ENCODE measurements around the gene ZNF543.

The ZNF543 gene

DNA sequence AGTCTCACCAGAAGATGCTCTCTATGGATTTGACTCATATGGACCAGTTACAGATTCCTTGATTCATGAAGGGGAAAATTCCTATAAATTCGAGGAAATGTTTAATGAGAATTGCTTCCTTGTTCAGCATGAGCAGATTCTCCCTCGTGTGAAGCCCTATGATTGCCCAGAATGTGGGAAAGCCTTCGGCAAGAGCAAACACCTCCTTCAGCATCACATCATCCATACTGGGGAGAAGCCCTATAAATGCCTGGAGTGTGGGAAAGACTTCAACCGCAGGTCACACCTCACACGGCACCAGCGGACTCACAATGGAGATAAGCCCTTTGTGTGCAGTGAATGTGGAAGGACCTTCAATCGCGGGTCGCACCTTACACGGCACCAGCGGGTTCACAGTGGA is 29.3 kb upstream of the ZNF543 start:
- Histone ChIP-seq H3K4me3 (ENCODE audit: low read depth in 1 of 2, low read length in 2 of 2) (no peak overlapping the region), H4K20me1 (ENCODE audit: insufficient read depth, low read length) (peaks cover 46% of the 10 kb centered on the region; the same call in 1 of the 2 replicates), H3K79me2 (ENCODE audit: insufficient read depth, low read length) (peaks cover 97% of the 10 kb centered on the region), H3K36me3 (ENCODE audit: insufficient read depth, low read length) (peaks cover 92% of the 10 kb centered on the region), H3K9ac (ENCODE audit: low read depth, low read length) (no peak overlapping the region), H3K27me3 (ENCODE audit: insufficient read depth, low read length, poor library complexity) (no peaks in the 10 kb centered on the region), H3K4me1 (ENCODE audit: insufficient read depth, low read length) (no peaks in the 10 kb centered on the region), H3K27ac (ENCODE audit: low read length) (no peak overlapping the region), H3K9me3 (ENCODE audit: insufficient read depth, low read length, severe bottlenecking) (no peaks in the 10 kb centered on the region), H2AFZ (ENCODE audit: low read depth, low read length) (no peak overlapping the region), H3K4me2 (ENCODE audit: insufficient read depth, low read length) (no peak overlapping the region)
- ATAC-seq (ENCODE audit: insufficient read depth, low read depth) (no peak), DNase-seq (no peak)
- TF ChIP-seq EZH2 (IDR thresholded peaks at IDR 0.05; ENCODE audit: borderline replicate concordance, low read depth, low read length, severe bottlenecking), result no peak
- TF ChIP-seq CTCF (IDR thresholded peaks at IDR 0.05; ENCODE audit: borderline replicate concordance, extremely low read depth, low read length, poor library complexity, severe bottlenecking), result no peak

- Histone ChIP-seq H3K4me3 (ENCODE audit: low read depth in 1 of 2, low read length in 2 of 2) (no peak overlapping the region), H3K4me2 (ENCODE audit: insufficient read depth, low read length) (no peak overlapping the region), H4K20me1 (ENCODE audit: insufficient read depth, low read length) (peaks cover 40% of the 10 kb centered on the region; the same call in 1 of the 2 replicates), H2AFZ (ENCODE audit: low read depth, low read length) (no peak overlapping the region), H3K9me3 (ENCODE audit: insufficient read depth, low read length, severe bottlenecking) (no peaks in the 10 kb centered on the region), H3K4me1 (ENCODE audit: insufficient read depth, low read length) (no peaks in the 10 kb centered on the region), H3K27ac (ENCODE audit: low read length) (no peak overlapping the region), H3K36me3 (ENCODE audit: insufficient read depth, low read length) (peaks cover 84% of the 10 kb centered on the region), H3K27me3 (ENCODE audit: insufficient read depth, low read length, poor library complexity) (no peaks in the 10 kb centered on the region), H3K9ac (ENCODE audit: low read depth, low read length) (no peak overlapping the region), H3K79me2 (ENCODE audit: insufficient read depth, low read length) (peaks cover 95% of the 10 kb centered on the region)
- TF ChIP-seq EZH2 (IDR thresholded peaks at IDR 0.05; ENCODE audit: borderline replicate concordance, low read depth, low read length, severe bottlenecking), result no peak
- TF ChIP-seq CTCF (IDR thresholded peaks at IDR 0.05; ENCODE audit: borderline replicate concordance, extremely low read depth, low read length, poor library complexity, severe bottlenecking), result no peak
- no peak for DNase-seq
- no peak for ATAC-seq (ENCODE audit: insufficient read depth, low read depth)
Measured at GRCh38 chr19:57292547-57292946, 27.7 kb upstream of the ZNF543 start.

DNA sequence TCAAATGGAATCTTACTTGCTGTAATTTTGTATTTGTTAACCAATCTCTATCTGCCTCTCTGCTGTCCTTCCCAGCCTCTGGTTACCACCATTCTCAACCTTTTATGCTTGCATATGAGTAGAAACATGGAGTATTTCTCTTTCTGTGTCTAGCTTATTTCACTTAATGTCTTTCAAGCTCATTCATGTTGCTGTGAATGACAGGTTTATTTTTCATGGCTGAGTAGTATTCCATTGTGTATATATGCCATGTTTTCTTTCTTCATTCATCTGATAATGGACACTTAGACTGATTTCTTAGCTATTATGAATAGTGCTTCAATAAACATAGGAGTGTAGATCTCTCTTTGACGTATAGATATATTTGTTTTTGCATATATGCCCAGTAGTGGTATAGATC is 26.6 kb upstream of the ZNF543 start:
- no peaks in the 10 kb centered on the region for H3K4me1 ChIP-seq (ENCODE audit: insufficient read depth, low read length)
- no peak overlapping the region for H3K9ac ChIP-seq (ENCODE audit: low read depth, low read length)
- TF ChIP-seq EZH2 (IDR thresholded peaks at IDR 0.05; ENCODE audit: borderline replicate concordance, low read depth, low read length, severe bottlenecking) (no peak), CTCF (IDR thresholded peaks at IDR 0.05; ENCODE audit: borderline replicate concordance, extremely low read depth, low read length, poor library complexity, severe bottlenecking) (no peak)
- no peak overlapping the region for H3K4me2 ChIP-seq (ENCODE audit: insufficient read depth, low read length)
- peaks cover 38% of the 10 kb centered on the region; the same call in 1 of the 2 replicates for H4K20me1 ChIP-seq (ENCODE audit: insufficient read depth, low read length)
- H2AFZ ChIP-seq (ENCODE audit: low read depth, low read length), result no peak overlapping the region
- no peaks in the 10 kb centered on the region for H3K27me3 ChIP-seq (ENCODE audit: insufficient read depth, low read length, poor library complexity)
- DNase-seq (no peak), ATAC-seq (ENCODE audit: insufficient read depth, low read depth) (no peak)
- peaks cover 91% of the 10 kb centered on the region for H3K79me2 ChIP-seq (ENCODE audit: insufficient read depth, low read length)
- H3K36me3 ChIP-seq (ENCODE audit: insufficient read depth, low read length), result peaks cover 80% of the 10 kb centered on the region
- H3K4me3 ChIP-seq (ENCODE audit: low read depth in 1 of 2, low read length in 2 of 2), result no peak overlapping the region
- H3K27ac ChIP-seq (ENCODE audit: low read length), result no peak overlapping the region
- no peaks in the 10 kb centered on the region for H3K9me3 ChIP-seq (ENCODE audit: insufficient read depth, low read length, severe bottlenecking)

- Histone ChIP-seq H4K20me1 (ENCODE audit: insufficient read depth, low read length) (peaks cover 33% of the 10 kb centered on the region), H3K4me1 (ENCODE audit: insufficient read depth, low read length) (no peaks in the 10 kb centered on the region), H3K27me3 (ENCODE audit: insufficient read depth, low read length, poor library complexity) (no peaks in the 10 kb centered on the region), H3K79me2 (ENCODE audit: insufficient read depth, low read length) (peaks cover 46% of the 10 kb centered on the region), H3K36me3 (ENCODE audit: insufficient read depth, low read length) (peaks cover 54% of the 10 kb centered on the region), H3K4me3 (ENCODE audit: low read depth in 1 of 2, low read length in 2 of 2) (no peak overlapping the region), H2AFZ (ENCODE audit: low read depth, low read length) (no peak overlapping the region), H3K9ac (ENCODE audit: low read depth, low read length) (no peak overlapping the region), H3K27ac (ENCODE audit: low read length) (no peak overlapping the region), H3K9me3 (ENCODE audit: insufficient read depth, low read length, severe bottlenecking) (no peaks in the 10 kb centered on the region), H3K4me2 (ENCODE audit: insufficient read depth, low read length) (no peak overlapping the region)
- ATAC-seq (ENCODE audit: insufficient read depth, low read depth) (no peak), DNase-seq (no peak)
- TF ChIP-seq CTCF (IDR thresholded peaks at IDR 0.05; ENCODE audit: borderline replicate concordance, extremely low read depth, low read length, poor library complexity, severe bottlenecking) (no peak), EZH2 (IDR thresholded peaks at IDR 0.05; ENCODE audit: borderline replicate concordance, low read depth, low read length, severe bottlenecking) (no peak)
Measured at GRCh38 chr19:57302020-57302465, 18.2 kb upstream of the ZNF543 start.

Measured in DND-41 (cell line).